ENCODE data around the gene SAMD4B.

Gene SAMD4B

DNA sequence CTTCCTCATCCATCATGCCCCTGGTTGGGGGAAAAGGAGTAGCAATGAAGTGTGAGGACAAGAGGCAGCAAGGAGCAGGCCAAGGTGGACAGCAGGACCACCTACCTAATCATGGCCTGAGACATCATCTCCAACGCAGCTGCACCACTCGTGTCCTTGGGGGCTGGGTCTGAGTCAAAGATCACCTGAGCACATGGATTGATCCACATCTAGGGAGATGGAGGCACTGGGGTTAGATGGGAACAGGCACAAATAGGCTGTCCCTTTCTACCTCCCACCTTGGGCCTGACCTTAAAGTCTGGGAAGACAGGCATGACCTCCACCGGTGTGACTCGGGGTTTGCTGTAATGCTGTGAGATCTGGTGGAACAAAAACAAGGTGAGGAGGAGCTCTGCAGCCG lies 46.4 kb downstream of the SAMD4B start:
- Mint-ChIP-seq H3K9me3 (no peaks in the 10 kb centered on the region), H3K27ac (no peak overlapping the region), H3K36me3 (ENCODE audit: low read depth) (peaks cover 46% of the 10 kb centered on the region), H3K4me1 (peaks cover 30% of the 10 kb centered on the region), H3K4me3 (peak overlapping the region; percentile 59), H3K27me3 (ENCODE audit: low read depth, poor library complexity) (no peaks in the 10 kb centered on the region)
- no peak for TF ChIP-seq CTCF (IDR thresholded peaks at IDR 0.05)
- DNase-seq = no peak

DNA sequence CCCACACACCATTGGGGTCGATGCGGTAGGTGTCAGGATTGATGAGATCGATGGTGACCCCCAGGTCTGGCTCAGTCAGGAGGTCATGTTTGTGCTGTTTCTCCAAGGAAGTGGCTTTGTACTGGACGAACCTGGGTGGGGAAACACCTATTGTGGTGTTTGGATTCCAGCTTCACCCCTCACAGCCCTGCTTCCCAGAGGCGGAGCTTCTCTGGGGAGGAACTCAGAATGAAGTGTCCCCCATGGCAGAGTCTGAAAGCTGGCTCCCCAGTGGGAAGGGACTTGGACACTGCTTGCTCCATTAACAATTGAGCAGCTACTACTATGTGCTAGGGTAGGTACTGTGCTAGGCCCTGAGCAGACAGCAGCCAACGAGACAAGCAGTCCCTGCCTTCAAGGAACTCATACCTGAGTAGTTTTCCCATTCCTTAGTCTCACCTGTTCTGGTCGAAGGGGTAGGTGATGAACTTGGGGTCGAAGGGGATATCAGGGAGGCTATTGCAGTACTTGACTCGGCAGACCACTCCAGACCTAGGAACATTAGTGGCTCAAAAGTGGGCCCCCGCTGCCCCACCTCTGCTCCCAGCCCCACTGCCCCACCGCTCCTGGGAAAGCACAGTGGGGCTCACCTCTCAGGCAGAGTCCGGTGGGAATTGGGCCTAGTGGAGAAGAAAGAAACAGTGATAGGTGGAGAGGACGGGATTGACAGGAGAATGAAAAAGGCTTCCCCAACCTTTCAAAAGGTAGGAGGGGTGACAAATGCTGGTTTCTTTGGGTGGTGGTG lies 47.6 kb downstream of the SAMD4B start:
- Mint-ChIP-seq H3K36me3 (ENCODE audit: low read depth) (peaks cover 42% of the 10 kb centered on the region), H3K4me1 (peaks cover 30% of the 10 kb centered on the region), H3K4me3 (peak overlapping the region; percentile 96), H3K27ac (peak overlapping the region; percentile 100), H3K9me3 (no peaks in the 10 kb centered on the region), H3K27me3 (ENCODE audit: low read depth, poor library complexity) (no peaks in the 10 kb centered on the region)
- TF ChIP-seq CTCF (IDR thresholded peaks at IDR 0.05) = no peak
- DNase-seq = no peak

DNA sequence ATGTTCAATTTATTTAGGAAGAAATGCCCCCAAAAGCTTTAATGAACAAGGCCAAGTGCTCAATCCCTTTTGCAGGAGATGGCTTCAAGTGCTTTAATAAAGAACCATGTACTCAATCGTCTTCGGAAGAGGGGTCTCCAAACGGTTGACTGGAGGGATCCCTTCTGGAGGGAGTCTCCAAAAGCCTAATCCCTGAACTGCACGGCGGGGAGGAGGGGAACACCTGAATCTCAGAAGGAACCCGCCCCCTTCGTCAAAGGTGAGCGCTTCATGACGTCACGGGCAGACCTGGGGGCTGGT lies 48.2 kb downstream of the SAMD4B start:
- no peak for DNase-seq
- TF ChIP-seq CTCF (IDR thresholded peaks at IDR 0.05) = no peak
- Mint-ChIP-seq H3K27me3 (ENCODE audit: low read depth, poor library complexity) (no peaks in the 10 kb centered on the region), H3K4me3 (peak overlapping the region; percentile 96), H3K9me3 (no peaks in the 10 kb centered on the region), H3K36me3 (ENCODE audit: low read depth) (peaks cover 42% of the 10 kb centered on the region), H3K27ac (peak overlapping the region; percentile 100), H3K4me1 (peaks cover 30% of the 10 kb centered on the region)

GRCh38 chr19:39390751-39391437 lies 48.7 kb downstream of the SAMD4B start, which contains the start of the genes MED29 and PAF1:
Gene MED29, plus strand, starts transcription at chr19:39391378. Its CDS starts 45 bp downstream, at chr19:39391423.
Gene PAF1, minus strand, starts transcription at chr19:39391106. Its CDS starts 242 bp downstream, at chr19:39390864.
- Mint-ChIP-seq H3K9me3 (no peaks in the 10 kb centered on the region), H3K4me3 (peak within 1 kb of the TSS; percentile 96), H3K4me1 (peaks cover 30% of the 10 kb centered on the region), H3K27me3 (ENCODE audit: low read depth, poor library complexity) (no peaks in the 10 kb centered on the region), H3K36me3 (ENCODE audit: low read depth) (peaks cover 42% of the 10 kb centered on the region), H3K27ac (peak within 1 kb of the TSS; percentile 100)
- TF ChIP-seq CTCF (IDR thresholded peaks at IDR 0.05) = no peak
- DNase-seq = peak; percentile 90

- no peaks in the 10 kb centered on the region for H3K27me3 Mint-ChIP-seq (ENCODE audit: low read depth, poor library complexity)
- no peaks in the 10 kb centered on the region for H3K9me3 Mint-ChIP-seq
- peaks cover 40% of the 10 kb centered on the region for H3K4me1 Mint-ChIP-seq
- H3K27ac Mint-ChIP-seq = peak overlapping the region; percentile 52
- peaks cover 36% of the 10 kb centered on the region for H3K36me3 Mint-ChIP-seq (ENCODE audit: low read depth)
- TF ChIP-seq CTCF (IDR thresholded peaks at IDR 0.05) = peak; percentile 94
- H3K4me3 Mint-ChIP-seq = no peak overlapping the region
- peak; percentile 92 for DNase-seq
These were observed 55.4 kb downstream of the SAMD4B start for GRCh38 chr19:39397360-39398296.

Data from nephron progenitor cell (in vitro differentiated cells).